NB4 (cell line): Measurements from ENCODE around the gene MARVELD2.
"Not testable (repeated sequence)": the region's sequence is repeated elsewhere in the genome, so short reads cannot be mapped to it uniquely, and the experiment has no call there.

Source experiments
- DNase-seq: peaks from one replicate; pipeline ENCODE4 v3.0.0; 2010; ENCODE audit warnings: low read depth
- H3K4me3 ChIP-seq: one replicate; pipeline ENCODE4 v1.5.1; 2011; ENCODE audit warnings: mild to moderate bottlenecking, low read depth, low read length, moderate library complexity
- MYC ChIP-seq: IDR thresholded peaks from 2 replicates; pipeline ENCODE4 v1.6.1; 2011; ENCODE audit warnings: low read depth, low read length
- POLR2A ChIP-seq: IDR thresholded peaks from 2 replicates; pipeline ENCODE4 v1.6.1; 2011; ENCODE audit warnings: mild to moderate bottlenecking; ENCODE audit not compliant: insufficient read length; ENCODE audit errors: extremely low read depth
- TF ChIP-seq, protein P1 (sequence below): IDR thresholded peaks from 2 replicates; pipeline ENCODE4 v1.6.1; 2011; ENCODE audit warnings: low read depth, low read length
- TF ChIP-seq, protein P2 (sequence below): IDR thresholded peaks from one replicate; pipeline ENCODE4 v1.5.1; 2012; ENCODE audit warnings: low read depth, low read length

Gene MARVELD2

DNA sequence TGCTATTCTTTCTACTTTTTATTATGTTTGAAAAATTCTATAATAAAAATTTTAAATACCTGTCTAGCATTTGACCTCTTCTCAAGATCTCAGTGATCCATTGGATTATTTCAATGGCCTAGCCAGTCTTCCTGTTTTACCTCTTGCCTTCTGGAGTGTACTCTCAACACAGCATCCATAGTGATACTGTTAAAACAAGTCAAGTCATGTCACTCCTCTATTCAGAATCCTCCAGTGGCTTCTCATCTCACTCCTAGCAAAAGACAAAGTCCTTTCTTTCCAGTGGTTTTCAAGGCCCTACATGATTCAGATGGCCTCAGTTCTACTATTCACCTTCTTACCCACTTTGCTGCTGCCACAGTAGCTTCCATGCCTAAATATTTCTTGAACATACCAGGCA is 1.8 kb downstream of the MARVELD2 start:
- TF ChIP-seq, protein P1, sequence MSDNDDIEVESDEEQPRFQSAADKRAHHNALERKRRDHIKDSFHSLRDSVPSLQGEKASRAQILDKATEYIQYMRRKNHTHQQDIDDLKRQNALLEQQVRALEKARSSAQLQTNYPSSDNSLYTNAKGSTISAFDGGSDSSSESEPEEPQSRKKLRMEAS: no peak
- TF ChIP-seq, protein P2, sequence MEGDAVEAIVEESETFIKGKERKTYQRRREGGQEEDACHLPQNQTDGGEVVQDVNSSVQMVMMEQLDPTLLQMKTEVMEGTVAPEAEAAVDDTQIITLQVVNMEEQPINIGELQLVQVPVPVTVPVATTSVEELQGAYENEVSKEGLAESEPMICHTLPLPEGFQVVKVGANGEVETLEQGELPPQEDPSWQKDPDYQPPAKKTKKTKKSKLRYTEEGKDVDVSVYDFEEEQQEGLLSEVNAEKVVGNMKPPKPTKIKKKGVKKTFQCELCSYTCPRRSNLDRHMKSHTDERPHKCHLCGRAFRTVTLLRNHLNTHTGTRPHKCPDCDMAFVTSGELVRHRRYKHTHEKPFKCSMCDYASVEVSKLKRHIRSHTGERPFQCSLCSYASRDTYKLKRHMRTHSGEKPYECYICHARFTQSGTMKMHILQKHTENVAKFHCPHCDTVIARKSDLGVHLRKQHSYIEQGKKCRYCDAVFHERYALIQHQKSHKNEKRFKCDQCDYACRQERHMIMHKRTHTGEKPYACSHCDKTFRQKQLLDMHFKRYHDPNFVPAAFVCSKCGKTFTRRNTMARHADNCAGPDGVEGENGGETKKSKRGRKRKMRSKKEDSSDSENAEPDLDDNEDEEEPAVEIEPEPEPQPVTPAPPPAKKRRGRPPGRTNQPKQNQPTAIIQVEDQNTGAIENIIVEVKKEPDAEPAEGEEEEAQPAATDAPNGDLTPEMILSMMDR: no peak
- TF ChIP-seq POLR2A: no peak
- TF ChIP-seq MYC: no peak
- H3K4me3 ChIP-seq: no peak overlapping the region
- DNase-seq: no peak

GRCh38 chr5:69418554-69418953 is 3.6 kb downstream of the MARVELD2 start:
- DNase-seq: no peak
- no peak overlapping the region for H3K4me3 ChIP-seq
- TF ChIP-seq POLR2A: no peak

DNA sequence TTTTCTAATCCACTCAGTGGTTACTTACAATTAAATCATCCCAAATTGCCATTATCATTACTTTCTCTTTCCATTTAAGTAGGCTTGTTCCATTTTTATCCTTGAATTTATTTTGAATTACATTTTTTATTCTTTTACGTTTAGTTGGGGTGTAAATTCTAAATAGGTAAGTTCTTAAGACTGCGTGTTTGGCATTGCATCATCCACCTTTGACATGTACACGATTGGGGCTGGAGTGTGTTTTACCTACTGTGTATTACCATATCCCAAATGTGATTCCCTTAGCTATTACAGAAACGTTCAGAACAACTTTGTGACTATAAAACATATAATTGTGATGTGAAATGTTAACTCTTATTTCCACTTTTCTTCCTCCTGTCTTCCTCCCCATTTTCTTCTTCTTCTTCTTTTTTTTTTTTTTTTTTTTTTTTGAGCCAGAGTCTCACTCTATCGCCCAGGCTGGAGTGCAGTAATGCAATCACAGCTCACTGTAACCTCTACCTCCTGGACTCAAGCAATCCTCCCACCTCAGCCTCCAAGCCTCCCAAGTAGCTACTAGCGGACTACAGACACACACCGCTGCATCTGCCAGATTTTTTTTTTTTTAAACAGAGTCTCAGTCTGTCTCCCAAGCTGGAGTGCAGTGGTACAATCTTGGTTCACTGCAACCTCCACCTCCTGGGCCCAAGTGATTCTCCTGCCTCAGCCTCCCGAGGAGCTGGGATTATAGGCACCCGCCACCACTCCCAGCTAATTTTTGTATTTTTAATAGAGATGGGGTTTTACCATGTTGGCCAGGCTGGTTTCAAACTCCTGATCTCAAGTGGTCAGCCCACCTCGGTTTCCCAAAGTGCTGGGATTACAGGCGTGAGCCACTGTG is 16.7 kb downstream of the MARVELD2 start:
- DNase-seq: no peak
- TF ChIP-seq POLR2A (no peak), MYC (no peak)
- TF ChIP-seq, protein P1: no peak
- TF ChIP-seq, protein P2: no peak
- H3K4me3 ChIP-seq: no peak overlapping the region

- H3K4me3 ChIP-seq: no peak overlapping the region
- DNase-seq: no peak
- TF ChIP-seq, protein P1: no peak
- TF ChIP-seq POLR2A (no peak), MYC (no peak)
- TF ChIP-seq, protein P2: no peak
These were observed 17.7 kb downstream of the MARVELD2 start for GRCh38 chr5:69432412-69433206.

DNA sequence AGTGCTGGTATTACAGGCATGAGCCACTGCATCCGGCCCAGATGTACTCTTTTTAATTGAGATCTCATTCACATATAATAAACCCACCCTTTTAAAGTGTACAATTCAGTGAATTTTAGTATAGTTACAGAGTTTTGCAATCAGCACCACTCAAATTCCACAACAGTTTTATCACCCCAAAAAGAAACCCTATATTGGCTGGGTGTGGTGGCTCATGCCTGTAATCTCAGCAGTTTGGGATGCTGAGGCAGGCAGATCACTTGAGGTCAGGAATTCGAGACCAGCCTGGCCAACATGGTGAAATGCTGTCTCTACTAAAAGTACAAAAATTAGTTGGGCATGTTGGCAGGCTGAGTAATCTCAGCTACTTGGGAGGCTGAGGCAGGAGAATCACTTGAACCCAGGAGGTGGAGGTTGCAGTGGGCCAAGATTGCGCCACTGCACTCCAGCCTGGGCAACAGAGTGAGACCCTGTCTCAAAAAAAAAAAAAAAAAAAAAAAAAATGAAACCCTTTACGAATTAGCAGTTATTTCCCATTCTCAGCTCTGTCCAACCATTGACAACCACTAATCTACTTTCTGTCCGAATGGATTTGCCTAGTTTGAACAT is 20.5 kb downstream of the MARVELD2 start:
- not testable (repeated sequence) for H3K4me3 ChIP-seq, DNase-seq

DNA sequence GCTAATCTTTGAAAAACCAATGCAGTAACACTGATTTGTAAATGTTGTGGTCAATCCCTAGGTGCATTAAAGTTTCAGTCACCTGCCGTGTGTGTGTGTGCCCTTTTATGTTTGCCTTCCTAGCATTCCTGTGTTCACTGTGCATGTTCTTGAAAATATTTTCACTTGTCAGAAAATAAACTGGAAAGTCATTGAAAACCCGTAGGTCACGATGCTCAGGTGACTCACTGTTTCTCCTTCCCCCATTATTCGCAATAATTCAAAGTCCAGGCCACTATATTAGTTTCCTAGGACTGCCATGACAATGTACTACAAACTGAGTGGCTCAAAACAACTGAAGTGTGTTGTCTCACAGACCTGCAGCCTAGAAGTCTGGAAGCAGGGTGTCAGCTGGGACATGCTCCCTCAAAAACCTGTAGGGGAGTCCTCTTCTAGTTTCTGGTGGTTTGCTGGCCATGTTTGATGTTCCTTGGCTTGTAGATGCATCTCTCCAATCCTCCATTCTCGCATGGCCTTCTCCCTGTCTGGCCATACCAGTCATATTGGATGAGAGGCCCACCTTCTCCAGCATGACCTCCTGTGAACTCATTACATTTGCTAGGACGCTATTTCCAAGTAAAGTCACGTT is 29.3 kb downstream of the MARVELD2 start:
- DNase-seq: no peak
- TF ChIP-seq POLR2A (no peak), MYC (no peak)
- TF ChIP-seq, protein P2: no peak
- TF ChIP-seq, protein P1: no peak
- no peak overlapping the region for H3K4me3 ChIP-seq
